ENCODE measurements around the gene MED15. TPM values are rescaled to one million over a fixed set of nuclear protein-coding genes. Genes with fewer than 3 reads are reported as not detected.
"Not testable (repeated sequence)": the region's sequence is repeated elsewhere in the genome, so short reads cannot be mapped to it uniquely, and the experiment has no call there.

Gene MED15
- total RNA-seq, 1 experiment from 2014 or later, result 87.9 TPM

DNA sequence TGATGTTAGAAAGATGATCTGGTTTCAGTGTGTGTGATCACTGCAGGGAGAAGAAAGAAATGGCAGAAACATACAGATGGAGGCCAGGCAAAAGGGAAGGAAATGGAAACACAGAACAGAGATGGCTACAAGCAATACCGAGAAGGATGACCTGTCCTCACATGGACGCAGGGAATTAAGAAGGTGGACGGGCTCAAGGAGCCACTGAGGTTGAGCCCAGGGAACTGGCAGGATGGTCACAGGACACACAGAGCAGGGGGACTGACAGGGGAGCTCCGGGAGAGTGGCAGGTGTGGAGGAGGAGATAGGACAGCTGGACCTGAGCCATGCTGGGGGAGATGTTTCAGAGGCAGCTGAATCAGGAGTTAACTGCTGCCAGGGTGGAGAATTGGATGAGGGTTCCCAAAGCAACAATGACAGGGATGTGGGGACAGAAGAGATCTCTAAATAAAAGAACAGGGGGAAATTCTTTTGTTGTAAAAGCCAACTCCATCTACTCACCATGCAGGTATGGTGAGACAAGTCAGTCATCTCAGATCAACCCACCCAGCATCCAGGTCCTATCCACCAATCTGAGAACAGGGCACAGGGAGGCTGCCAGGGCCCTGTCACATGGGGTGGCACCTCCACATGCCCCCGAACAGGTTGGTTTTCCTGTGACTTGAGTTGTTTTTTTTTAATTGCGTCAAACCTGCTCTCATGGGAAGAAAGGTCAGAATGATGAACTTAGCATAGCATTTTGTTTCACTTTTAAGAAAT lies 38.1 kb upstream of the MED15 start:
- POLR2A ChIA-PET (ENCODE audit: unreplicated experiment), result no interaction called here
- CTCF ChIA-PET, result no interaction called here

GRCh38 chr22:20470525-20470924 lies 36.9 kb upstream of the MED15 start:
- H2AFZ ChIP-seq; H3K4me2 ChIP-seq; H3K4me1 ChIP-seq (replicated peaks; ENCODE audit: insufficient read depth); H3K79me2 ChIP-seq (ENCODE audit: low read depth); H3K4me3 ChIP-seq; DNase-seq; H4K20me1 ChIP-seq (ENCODE audit: insufficient read depth); H3F3A ChIP-seq (ENCODE audit: insufficient read depth, low read depth); H3K27ac ChIP-seq; CTCF ChIA-PET; H3K9me2 ChIP-seq (ENCODE audit: insufficient read depth); BruUV-seq (replicated peaks); H3K36me3 ChIP-seq (ENCODE audit: low read depth); intact Hi-C loops (cut with micrococcal nuclease; ENCODE audit: unreplicated experiment); H3K27me3 ChIP-seq (ENCODE audit: insufficient read depth, low read depth); POLR2A ChIA-PET (ENCODE audit: unreplicated experiment); H3K9me3 ChIP-seq (ENCODE audit: insufficient read depth, low read depth): not testable (repeated sequence)

More for the DNA sequence above, 38.1 kb upstream of the MED15 start:
- no peaks in the 10 kb centered on the region for H3F3A ChIP-seq (ENCODE audit: insufficient read depth, low read depth)
- no peak overlapping the region for H3K27ac ChIP-seq
- no peak for TF ChIP-seq EZH2 (IDR thresholded peaks at IDR 0.05; ENCODE audit: low read depth)
- TF ChIP-seq, protein P1, sequence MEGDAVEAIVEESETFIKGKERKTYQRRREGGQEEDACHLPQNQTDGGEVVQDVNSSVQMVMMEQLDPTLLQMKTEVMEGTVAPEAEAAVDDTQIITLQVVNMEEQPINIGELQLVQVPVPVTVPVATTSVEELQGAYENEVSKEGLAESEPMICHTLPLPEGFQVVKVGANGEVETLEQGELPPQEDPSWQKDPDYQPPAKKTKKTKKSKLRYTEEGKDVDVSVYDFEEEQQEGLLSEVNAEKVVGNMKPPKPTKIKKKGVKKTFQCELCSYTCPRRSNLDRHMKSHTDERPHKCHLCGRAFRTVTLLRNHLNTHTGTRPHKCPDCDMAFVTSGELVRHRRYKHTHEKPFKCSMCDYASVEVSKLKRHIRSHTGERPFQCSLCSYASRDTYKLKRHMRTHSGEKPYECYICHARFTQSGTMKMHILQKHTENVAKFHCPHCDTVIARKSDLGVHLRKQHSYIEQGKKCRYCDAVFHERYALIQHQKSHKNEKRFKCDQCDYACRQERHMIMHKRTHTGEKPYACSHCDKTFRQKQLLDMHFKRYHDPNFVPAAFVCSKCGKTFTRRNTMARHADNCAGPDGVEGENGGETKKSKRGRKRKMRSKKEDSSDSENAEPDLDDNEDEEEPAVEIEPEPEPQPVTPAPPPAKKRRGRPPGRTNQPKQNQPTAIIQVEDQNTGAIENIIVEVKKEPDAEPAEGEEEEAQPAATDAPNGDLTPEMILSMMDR (conservative IDR thresholded peaks at IDR 0.05), result no peak
- no peak overlapping the region for H2AFZ ChIP-seq
- intact Hi-C loops (cut with micrococcal nuclease; ENCODE audit: unreplicated experiment), result no loop called here
- no TSS peak for BruUV-seq (replicated peaks)
- H3K27me3 ChIP-seq (ENCODE audit: insufficient read depth, low read depth), result no peaks in the 10 kb centered on the region
- H3K4me3 ChIP-seq, result no peak overlapping the region
- H4K20me1 ChIP-seq (ENCODE audit: insufficient read depth), result no peaks in the 10 kb centered on the region
- H3K4me1 ChIP-seq (replicated peaks; ENCODE audit: insufficient read depth), result no peaks in the 10 kb centered on the region
- no peaks in the 10 kb centered on the region for H3K79me2 ChIP-seq (ENCODE audit: low read depth)
- DNase-seq, result no peak
- H3K4me2 ChIP-seq, result no peak overlapping the region
- H3K36me3 ChIP-seq (ENCODE audit: low read depth), result no peaks in the 10 kb centered on the region
- H3K9me3 ChIP-seq (ENCODE audit: insufficient read depth, low read depth), result no peaks in the 10 kb centered on the region
- no peaks in the 10 kb centered on the region for H3K9me2 ChIP-seq (ENCODE audit: insufficient read depth)

DNA sequence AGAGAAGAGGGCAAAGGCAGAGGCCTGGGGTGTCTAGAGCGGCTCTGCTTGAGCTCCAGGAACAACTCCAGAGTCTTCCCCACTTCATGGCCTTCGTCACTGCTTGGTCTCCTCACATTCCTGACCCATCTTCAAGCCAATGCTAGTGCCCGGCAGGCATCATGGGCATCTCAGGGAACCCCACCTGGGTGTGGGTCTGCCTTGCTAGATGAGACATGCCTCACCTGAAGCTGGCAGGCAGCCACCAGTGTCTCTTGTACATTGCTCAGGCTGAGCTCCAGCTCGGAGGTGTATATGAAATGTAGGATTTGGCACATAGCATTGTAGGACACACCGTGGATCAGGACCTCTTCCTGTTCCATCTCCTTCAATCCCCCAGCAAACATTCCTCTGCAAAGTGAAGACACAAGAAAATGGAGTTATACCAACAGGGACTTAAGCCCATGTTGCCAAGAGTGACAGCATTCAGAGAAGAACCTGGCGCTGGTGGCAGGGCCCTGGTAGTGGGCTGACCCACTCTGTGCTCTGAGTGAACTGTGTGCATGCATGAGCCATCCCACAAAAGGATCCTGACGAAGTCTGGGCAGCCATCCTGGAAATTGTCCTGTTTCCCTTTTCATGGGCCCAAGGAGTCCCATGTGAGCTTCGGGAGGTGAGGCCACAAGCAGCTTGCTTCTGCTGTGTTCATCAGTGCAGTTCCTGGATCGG lies 36.1 kb upstream of the MED15 start:
- H3K9me2 ChIP-seq (ENCODE audit: insufficient read depth), result no peaks in the 10 kb centered on the region
- H3K27ac ChIP-seq, result no peak overlapping the region
- no peaks in the 10 kb centered on the region for H3K4me1 ChIP-seq (replicated peaks; ENCODE audit: insufficient read depth)
- H2AFZ ChIP-seq, result no peak overlapping the region
- POLR2A ChIA-PET (ENCODE audit: unreplicated experiment), result no interaction called here
- no peak for DNase-seq
- H3K36me3 ChIP-seq (ENCODE audit: low read depth), result no peaks in the 10 kb centered on the region
- CTCF ChIA-PET, result no interaction called here
- no peak overlapping the region for H3K4me2 ChIP-seq
- no peaks in the 10 kb centered on the region for H4K20me1 ChIP-seq (ENCODE audit: insufficient read depth)
- no peaks in the 10 kb centered on the region for H3F3A ChIP-seq (ENCODE audit: insufficient read depth, low read depth)
- no peaks in the 10 kb centered on the region for H3K79me2 ChIP-seq (ENCODE audit: low read depth)
- no peak overlapping the region for H3K4me3 ChIP-seq
- no peak for TF ChIP-seq EZH2 (IDR thresholded peaks at IDR 0.05; ENCODE audit: low read depth)
- TF ChIP-seq, protein P1 (conservative IDR thresholded peaks at IDR 0.05), result no peak
- intact Hi-C loops (cut with micrococcal nuclease; ENCODE audit: unreplicated experiment), result no loop called here
- no TSS peak for BruUV-seq (replicated peaks)
- H3K9me3 ChIP-seq (ENCODE audit: insufficient read depth, low read depth), result no peaks in the 10 kb centered on the region
- no peaks in the 10 kb centered on the region for H3K27me3 ChIP-seq (ENCODE audit: insufficient read depth, low read depth)

All from PC-9 (cell line).